A673 (cell line): Measurements from ENCODE around the gene ST7. TPM values are rescaled to one million over a fixed set of nuclear protein-coding genes. Genes with fewer than 3 reads are reported as not detected.

ENCODE experiments used
- BruUV-seq: library from RNA; stranded (reverse); fragments of 400-500 nt; replicated peaks from 2 replicates; lab custom pipeline; 2021; lab: Mats Ljungman, UMichigan
- CTCF ChIA-PET: fragments of 300-600 bp; sonication (Branson Sonifier 250); formaldehyde crosslinking; loops from one replicate; lab custom pipeline; 2022; ENCODE audit warnings: antibody characterized with exemption; lab: Charles Lee
- POLR2A ChIA-PET: fragments of 300-600 bp; sonication (Branson Sonifier 250); formaldehyde crosslinking; loops from one replicate; lab custom pipeline; 2022; ENCODE audit warnings: antibody characterized with exemption; ENCODE audit not compliant: low non-redundant PET; lab: Charles Lee
- DNase-seq: peaks from one replicate; pipeline ENCODE4 v3.0.0-alpha.2; 2015; ENCODE audit warnings: low spot score
- H3K27ac ChIP-seq: fragments of 200-600 bp; sonication (generic); 2 replicates; pipeline ENCODE4 v1.5.1; 2016; ENCODE audit warnings: mixed run types, low read depth, mild to moderate bottlenecking, mixed read lengths, antibody characterized with exemption, low read length; ENCODE audit not compliant: poor library complexity, severe bottlenecking
- H3K27me3 ChIP-seq: fragments of 200-600 bp; sonication (generic); replicated peaks from 2 replicates; pipeline ENCODE4 v1.6.1; 2017; ENCODE audit warnings: mixed run types, low read depth, mild to moderate bottlenecking, mixed read lengths, antibody characterized with exemption, low read length; ENCODE audit not compliant: insufficient read depth, poor library complexity
- H3K36me3 ChIP-seq: fragments of 200-600 bp; sonication (generic); 2 replicates; pipeline ENCODE4 v1.6.1; 2016; ENCODE audit warnings: mixed run types, mild to moderate bottlenecking, mixed read lengths, antibody characterized with exemption, low read length; ENCODE audit not compliant: insufficient read depth, poor library complexity, severe bottlenecking
- H3K4me1 ChIP-seq: fragments of 200-600 bp; sonication (generic); 2 replicates; pipeline ENCODE4 v1.6.1; 2017; ENCODE audit warnings: mixed run types, mild to moderate bottlenecking, mixed read lengths, antibody characterized with exemption, low read length; ENCODE audit not compliant: insufficient read depth, poor library complexity, severe bottlenecking
- H3K4me3 ChIP-seq: fragments of 200-600 bp; sonication (generic); 2 replicates; pipeline ENCODE4 v1.5.1; 2016; ENCODE audit warnings: low read depth, mixed run types, mild to moderate bottlenecking, mixed read lengths, low read length; ENCODE audit not compliant: poor library complexity, severe bottlenecking
- H3K9me3 ChIP-seq: fragments of 200-600 bp; sonication (generic); 2 replicates; pipeline ENCODE4 v1.6.1; 2016; ENCODE audit warnings: mixed run types, low read depth, mild to moderate bottlenecking, mixed read lengths, antibody characterized with exemption, low read length; ENCODE audit not compliant: poor library complexity, severe bottlenecking
- EZH2 ChIP-seq: fragments of 200-600 bp; sonication (generic); IDR thresholded peaks from 2 replicates; pipeline ENCODE4 v1.6.1; 2017; ENCODE audit warnings: borderline replicate concordance, low read depth, mild to moderate bottlenecking, mixed read lengths, antibody characterized with exemption, low read length; ENCODE audit not compliant: poor library complexity, severe bottlenecking
- intact Hi-C: fragments of 100-400 bp; cut with micrococcal nuclease; formaldehyde crosslinking; loops from one replicate; pipeline ENCODE4 v1.10.0; 2022; ENCODE audit not compliant: unreplicated experiment
- total RNA-seq: library from RNA; stranded (reverse); gene quantifications from 2 replicates; pipeline ENCODE4 v1.2.3, GENCODE V29; 2021
- TF ChIP-seq, protein P1 (sequence below): fragments of 300-800, 200-600 bp; sonication (generic); conservative IDR thresholded peaks from 2 replicates; pipeline ENCODE4 v1.5.1; 2017; ENCODE audit warnings: low read depth, mild to moderate bottlenecking, antibody characterized with exemption, low read length, moderate library complexity, mixed read lengths

ST7 gene
- total RNA-seq, 1 experiment from 2014 or later: 24.3 TPM

DNA sequence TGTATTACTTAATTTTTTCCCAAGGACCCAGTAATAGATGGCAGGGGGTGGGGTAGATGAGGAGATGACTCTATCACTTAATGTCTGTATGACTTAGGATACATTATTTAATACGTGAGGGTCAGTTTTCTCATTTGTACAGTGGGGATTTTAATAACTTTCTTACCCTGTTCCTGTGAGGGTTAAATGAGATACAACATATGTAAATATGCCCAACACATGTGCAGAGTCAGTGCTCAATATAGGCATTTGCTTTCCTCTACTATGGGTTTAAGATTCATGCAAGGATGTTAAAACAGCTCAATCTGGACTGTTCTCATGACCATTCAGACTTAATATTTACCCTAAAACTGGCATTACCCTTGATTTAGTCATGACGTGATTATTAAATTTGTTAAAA is 31.2 kb downstream of the ST7 start:
- no peaks in the 10 kb centered on the region for H3K9me3 ChIP-seq
- POLR2A ChIA-PET: no interaction called here
- CTCF ChIA-PET: interaction anchor here (0.8 to 1.6 kb wide), 3 partner anchors 13 to 143 kb away, joined by 4 to 8 read pairs (median 5); no protein-coding TSS in a partner anchor
- TF ChIP-seq, protein P1, sequence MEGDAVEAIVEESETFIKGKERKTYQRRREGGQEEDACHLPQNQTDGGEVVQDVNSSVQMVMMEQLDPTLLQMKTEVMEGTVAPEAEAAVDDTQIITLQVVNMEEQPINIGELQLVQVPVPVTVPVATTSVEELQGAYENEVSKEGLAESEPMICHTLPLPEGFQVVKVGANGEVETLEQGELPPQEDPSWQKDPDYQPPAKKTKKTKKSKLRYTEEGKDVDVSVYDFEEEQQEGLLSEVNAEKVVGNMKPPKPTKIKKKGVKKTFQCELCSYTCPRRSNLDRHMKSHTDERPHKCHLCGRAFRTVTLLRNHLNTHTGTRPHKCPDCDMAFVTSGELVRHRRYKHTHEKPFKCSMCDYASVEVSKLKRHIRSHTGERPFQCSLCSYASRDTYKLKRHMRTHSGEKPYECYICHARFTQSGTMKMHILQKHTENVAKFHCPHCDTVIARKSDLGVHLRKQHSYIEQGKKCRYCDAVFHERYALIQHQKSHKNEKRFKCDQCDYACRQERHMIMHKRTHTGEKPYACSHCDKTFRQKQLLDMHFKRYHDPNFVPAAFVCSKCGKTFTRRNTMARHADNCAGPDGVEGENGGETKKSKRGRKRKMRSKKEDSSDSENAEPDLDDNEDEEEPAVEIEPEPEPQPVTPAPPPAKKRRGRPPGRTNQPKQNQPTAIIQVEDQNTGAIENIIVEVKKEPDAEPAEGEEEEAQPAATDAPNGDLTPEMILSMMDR: no peak
- TF ChIP-seq EZH2: no peak
- no TSS peak for BruUV-seq
- intact Hi-C loops: no loop called here
- H3K4me3 ChIP-seq: no peak overlapping the region
- no peaks in the 10 kb centered on the region for H3K27me3 ChIP-seq
- H3K27ac ChIP-seq: no peak overlapping the region
- H3K4me1 ChIP-seq: peaks cover 12% of the 10 kb centered on the region
- H3K36me3 ChIP-seq: no peaks in the 10 kb centered on the region
- no peak for DNase-seq

DNA sequence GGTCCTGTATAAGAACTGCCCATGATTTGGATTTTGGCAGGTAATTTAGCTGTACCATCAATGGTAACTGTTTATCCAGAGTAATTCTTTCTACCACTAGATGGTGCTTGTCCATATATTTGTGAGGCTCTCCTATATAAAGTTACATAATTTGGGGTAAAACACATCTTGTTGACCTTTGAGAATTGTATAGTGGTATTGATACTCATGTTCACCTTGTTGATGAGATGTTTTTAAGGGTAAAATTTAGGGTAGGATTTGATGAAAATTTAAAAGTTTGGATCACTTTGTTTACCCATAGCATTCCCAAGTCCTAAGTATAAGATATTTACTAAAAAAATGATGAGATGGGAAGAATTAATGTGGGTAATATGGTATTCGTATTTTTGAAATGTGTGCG is 31.6 kb downstream of the ST7 start:
- Histone ChIP-seq H3K4me1 (peaks cover 8% of the 10 kb centered on the region), H3K36me3 (no peaks in the 10 kb centered on the region), H3K27me3 (no peaks in the 10 kb centered on the region), H3K4me3 (no peak overlapping the region), H3K9me3 (no peaks in the 10 kb centered on the region), H3K27ac (no peak overlapping the region)
- DNase-seq: peak; percentile 54
- intact Hi-C loops: no loop called here
- BruUV-seq: no TSS peak
- no peak for TF ChIP-seq EZH2
- TF ChIP-seq, protein P1: peak; percentile 80
- POLR2A ChIA-PET: no interaction called here
- CTCF ChIA-PET: interaction anchor here (0.8 to 1.6 kb wide), 3 partner anchors 14 to 142 kb away, joined by 4 to 8 read pairs (median 5); no protein-coding TSS in a partner anchor

DNA sequence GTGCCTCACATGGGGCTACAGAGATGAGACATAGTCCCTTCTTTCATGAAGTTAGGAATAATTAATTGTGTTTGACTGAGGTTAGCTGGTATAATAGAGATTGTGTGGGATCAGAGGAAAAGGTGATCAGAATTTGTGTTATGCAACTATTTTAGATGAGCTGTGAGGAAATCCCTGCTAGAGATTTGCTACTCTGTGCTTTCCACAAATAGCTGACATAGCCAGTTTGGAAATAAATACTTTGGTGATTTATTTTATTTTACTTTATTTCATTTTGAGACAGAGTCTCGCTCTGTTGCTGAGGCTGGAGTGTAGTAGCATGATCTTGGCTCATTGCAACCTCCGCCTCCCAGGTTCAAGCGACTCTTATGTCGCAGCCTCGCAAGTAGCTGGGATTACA is 32.3 kb downstream of the ST7 start:
- BruUV-seq: no TSS peak
- TF ChIP-seq, protein P1: no peak
- intact Hi-C loops: no loop called here
- POLR2A ChIA-PET: no interaction called here
- Histone ChIP-seq H3K27ac (no peak overlapping the region), H3K4me1 (peaks cover 2% of the 10 kb centered on the region), H3K4me3 (no peak overlapping the region), H3K27me3 (no peaks in the 10 kb centered on the region), H3K9me3 (no peaks in the 10 kb centered on the region), H3K36me3 (no peaks in the 10 kb centered on the region)
- CTCF ChIA-PET: interaction anchor here (1.6 kb wide), 1 partner anchor 142 kb away, joined by 8 read pairs; no protein-coding TSS in a partner anchor
- DNase-seq: no peak
